ENCODE measurements around the gene NFATC2.

- TF ChIP-seq CTCF (IDR thresholded peaks at IDR 0.05) = no peak
- no peak for TF ChIP-seq POLR2AphosphoS5 (IDR thresholded peaks at IDR 0.05)
- TF ChIP-seq POLR2A (IDR thresholded peaks at IDR 0.05; ENCODE audit: low read depth) = no peak
Measured at GRCh38 chr20:51425347-51426106, 117.0 kb downstream of the NFATC2 start.

Data from esophagus muscularis mucosa (tissue), 3 donors.